Mucosa of descending colon (tissue), 3 donors: Measurements from ENCODE around the gene NFS1. TPM values are rescaled to one million over a fixed set of nuclear protein-coding genes. Genes with fewer than 3 reads are reported as not detected.

ENCODE experiments used
- ATAC-seq: fragments of 200-7000 bp; cut with Tn5 transposase; one replicate; pipeline ENCODE4 v1.9.1; 2020; ENCODE audit warnings: mild to moderate bottlenecking, moderate library complexity
- DNase-seq, 3 donors: peaks; one replicate each; pipeline ENCODE4 v3.0.0-alpha.2; 2020
- H3K36me3 ChIP-seq: fragments of 200-600 bp; one replicate; pipeline ENCODE4 v1.8.0; 2021; ENCODE audit warnings: low read depth, mild to moderate bottlenecking
- H3K4me1 ChIP-seq: fragments of 200-600 bp; one replicate; pipeline ENCODE4 v1.8.0; 2021; ENCODE audit warnings: low read depth, mild to moderate bottlenecking
- H3K4me3 ChIP-seq: fragments of 200-600 bp; one replicate; pipeline ENCODE4 v1.8.0; 2021; ENCODE audit warnings: mild to moderate bottlenecking
- H3K9me3 ChIP-seq: fragments of 200-600 bp; one replicate; pipeline ENCODE4 v1.8.0; 2021; ENCODE audit warnings: mild to moderate bottlenecking
- intact Hi-C, 2 donors: fragments of 100-400 bp; cut with DNase I in 1 of 2; cut with micrococcal nuclease in 1 of 2; formaldehyde crosslinking; loops; one replicate each; pipeline versions ENCODE4 v1.11.0 to v1.11.1; 2022; cut with DNase I, micrococcal nuclease
- total RNA-seq, 3 donors: library from RNA; stranded (reverse); fragmentation: NEBNext Ultra II Directional in 2 of 3; extraction: Animal tissue kit (Norgen Biotek cat#: 25700) in 2 of 3; gene quantifications; one replicate each; pipeline versions ENCODE4 v1.2.1 to v1.2.4, GENCODE V29; 2021 to 2023
- TF ChIP-seq, protein P1 (sequence below): fragments of 200-600 bp; IDR thresholded peaks from one replicate; pipeline ENCODE4 v1.8.0; 2022; ENCODE audit warnings: antibody characterized with exemption, mild to moderate bottlenecking
- donor health status: DM: no; HTN: no; CAD: no; lungs with moderate emphysema.
- donor health status: DM: no; HTN: no; CAD: no.
- donor health status: DM: no; HTN: yes; CAD: no.

The NFS1 gene
- total RNA-seq, 3 donors from 2014 or later = 31.2 to 42.8 (median 32.1) TPM

DNA sequence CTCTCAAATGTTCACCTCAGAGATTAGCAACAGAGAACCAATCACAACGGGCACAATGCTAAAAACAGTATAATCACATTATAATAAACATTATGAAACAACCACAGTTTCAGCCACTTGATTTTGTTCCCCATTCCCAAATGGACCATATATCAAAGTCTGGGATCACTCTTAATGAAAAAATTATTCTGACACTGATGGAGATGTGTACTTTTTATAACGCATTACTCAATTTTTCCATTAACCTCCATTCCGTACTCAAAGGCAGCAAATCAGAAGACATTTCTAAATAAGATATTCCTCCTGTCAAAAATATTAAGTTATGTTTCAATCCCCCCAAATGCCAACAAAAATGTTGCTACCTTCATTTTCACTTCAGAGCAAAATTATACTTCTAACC is 37.2 kb downstream of the NFS1 start:
- H3K4me3 ChIP-seq = no peak overlapping the region
- no peaks in the 10 kb centered on the region for H3K36me3 ChIP-seq
- TF ChIP-seq, protein P1, sequence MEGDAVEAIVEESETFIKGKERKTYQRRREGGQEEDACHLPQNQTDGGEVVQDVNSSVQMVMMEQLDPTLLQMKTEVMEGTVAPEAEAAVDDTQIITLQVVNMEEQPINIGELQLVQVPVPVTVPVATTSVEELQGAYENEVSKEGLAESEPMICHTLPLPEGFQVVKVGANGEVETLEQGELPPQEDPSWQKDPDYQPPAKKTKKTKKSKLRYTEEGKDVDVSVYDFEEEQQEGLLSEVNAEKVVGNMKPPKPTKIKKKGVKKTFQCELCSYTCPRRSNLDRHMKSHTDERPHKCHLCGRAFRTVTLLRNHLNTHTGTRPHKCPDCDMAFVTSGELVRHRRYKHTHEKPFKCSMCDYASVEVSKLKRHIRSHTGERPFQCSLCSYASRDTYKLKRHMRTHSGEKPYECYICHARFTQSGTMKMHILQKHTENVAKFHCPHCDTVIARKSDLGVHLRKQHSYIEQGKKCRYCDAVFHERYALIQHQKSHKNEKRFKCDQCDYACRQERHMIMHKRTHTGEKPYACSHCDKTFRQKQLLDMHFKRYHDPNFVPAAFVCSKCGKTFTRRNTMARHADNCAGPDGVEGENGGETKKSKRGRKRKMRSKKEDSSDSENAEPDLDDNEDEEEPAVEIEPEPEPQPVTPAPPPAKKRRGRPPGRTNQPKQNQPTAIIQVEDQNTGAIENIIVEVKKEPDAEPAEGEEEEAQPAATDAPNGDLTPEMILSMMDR = no peak
- H3K4me1 ChIP-seq = peaks cover 36% of the 10 kb centered on the region
- intact Hi-C loops = no loop called here
- no peaks in the 10 kb centered on the region for H3K9me3 ChIP-seq
- DNase-seq (no peak), ATAC-seq (no peak)

DNA sequence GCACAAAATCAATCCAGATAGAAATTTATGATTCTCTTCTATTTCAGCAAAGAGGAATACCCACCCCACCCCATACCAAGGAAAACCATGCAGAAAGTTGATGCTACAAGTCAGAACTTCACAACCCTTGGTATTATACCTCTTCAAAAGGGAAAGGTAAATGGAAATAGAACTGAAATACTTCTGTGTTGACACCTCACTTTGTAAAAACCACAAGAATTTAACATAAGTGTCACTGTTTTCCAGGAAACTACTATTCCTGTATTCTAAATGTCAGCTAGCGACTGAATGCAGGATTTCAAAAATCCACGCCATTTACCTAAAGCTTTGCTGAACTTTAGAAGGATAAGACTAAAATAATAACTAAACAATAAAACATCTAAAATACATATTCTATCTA is 38.1 kb downstream of the NFS1 start:
- H3K4me3 ChIP-seq = no peak overlapping the region
- DNase-seq (no peak), ATAC-seq (no peak)
- no peaks in the 10 kb centered on the region for H3K36me3 ChIP-seq
- peaks cover 43% of the 10 kb centered on the region for H3K4me1 ChIP-seq
- no peaks in the 10 kb centered on the region for H3K9me3 ChIP-seq
- TF ChIP-seq, protein P1 = no peak
- intact Hi-C loops = no loop called here

DNA sequence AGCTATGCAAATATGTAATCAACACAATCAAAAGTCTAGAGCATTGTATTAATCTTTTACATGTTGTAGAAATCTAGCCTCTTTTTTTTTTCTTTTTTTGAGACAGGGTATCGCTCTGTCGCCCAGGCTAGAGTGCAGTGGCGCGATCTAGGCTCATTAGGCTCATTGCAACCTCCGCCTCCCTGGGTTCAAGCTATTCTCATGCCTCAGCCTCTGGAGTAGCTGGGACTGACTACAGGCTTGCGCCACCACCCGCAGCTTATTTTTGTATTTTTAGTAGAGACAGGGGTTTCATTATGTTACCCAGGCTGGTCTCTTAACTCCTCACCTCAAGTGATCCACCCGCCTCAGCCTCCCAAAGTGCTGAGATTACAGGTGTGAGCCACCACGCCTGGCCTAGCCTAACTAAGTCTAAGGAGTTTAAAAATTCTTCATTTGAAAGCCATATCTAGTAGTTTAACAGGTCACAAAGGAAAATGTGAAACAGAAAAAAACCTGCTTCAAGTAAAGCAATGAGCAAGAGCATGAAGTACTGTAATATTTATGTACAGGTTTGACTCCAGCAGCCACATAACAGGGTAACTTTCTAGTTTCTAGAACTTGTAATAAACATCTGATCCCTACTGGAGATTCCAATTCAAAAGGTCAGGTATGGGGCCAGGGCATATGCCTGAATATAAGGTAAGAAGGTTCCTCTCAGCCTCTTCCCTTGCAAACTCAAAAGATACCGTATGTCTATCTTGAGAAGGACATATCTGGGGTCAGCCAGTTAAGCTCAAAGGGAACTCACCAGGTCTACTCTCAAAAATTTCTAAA is 38.8 kb downstream of the NFS1 start:
- H3K4me1 ChIP-seq = peaks cover 43% of the 10 kb centered on the region
- intact Hi-C loops = no loop called here

DNA sequence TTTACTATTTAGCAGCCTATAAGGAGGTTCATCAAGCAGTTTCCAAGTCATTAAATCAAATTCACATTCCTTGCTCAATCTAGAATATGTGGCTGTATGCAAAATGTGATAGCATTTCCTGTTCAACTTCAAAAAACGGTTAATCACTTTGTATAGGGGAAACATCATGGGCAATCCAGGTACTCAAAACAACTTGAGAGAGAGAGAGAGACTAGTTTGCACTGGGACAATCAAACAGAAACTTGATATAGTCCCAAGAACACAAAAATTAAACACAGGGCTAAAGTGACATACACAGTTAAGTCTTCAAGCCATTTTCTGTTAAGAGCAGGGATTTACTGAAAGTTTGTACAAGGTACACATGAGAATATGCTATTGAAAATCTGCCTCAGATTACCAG is 41.9 kb downstream of the NFS1 start:
- Histone ChIP-seq H3K4me1 (peaks cover 33% of the 10 kb centered on the region), H3K9me3 (no peaks in the 10 kb centered on the region), H3K4me3 (no peak overlapping the region), H3K36me3 (no peaks in the 10 kb centered on the region)
- intact Hi-C loops = no loop called here
- DNase-seq = no peak
- no peak for ATAC-seq
- TF ChIP-seq, protein P1 = no peak

More for the DNA sequence above, 38.8 kb downstream of the NFS1 start:
- Histone ChIP-seq H3K9me3 (no peaks in the 10 kb centered on the region), H3K4me3 (no peak overlapping the region), H3K36me3 (no peaks in the 10 kb centered on the region)
- TF ChIP-seq, protein P1 = no peak
- no peak for DNase-seq
- ATAC-seq = no peak

DNA sequence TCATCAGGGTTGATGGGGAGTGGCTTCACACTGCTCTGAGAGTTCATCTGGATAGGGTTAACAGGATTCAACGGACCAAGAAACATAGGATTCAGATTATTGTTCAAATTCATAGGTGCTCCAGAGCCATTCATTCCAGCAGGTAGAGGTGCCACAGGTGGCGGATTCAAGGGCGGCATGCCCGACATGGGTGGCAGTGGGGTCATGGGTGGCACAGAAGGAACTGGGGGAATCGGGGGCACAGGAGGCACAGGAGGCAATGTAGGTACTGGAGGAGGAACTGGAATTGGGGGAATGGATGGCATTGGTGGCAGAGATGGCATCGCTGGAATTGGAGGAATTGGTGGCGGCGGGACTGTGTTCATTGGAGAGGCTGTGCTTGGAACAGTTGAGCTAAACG is 44.7 kb downstream of the NFS1 start:
- TF ChIP-seq, protein P1 = no peak
- H3K4me1 ChIP-seq = peaks cover 21% of the 10 kb centered on the region
- H3K36me3 ChIP-seq = no peaks in the 10 kb centered on the region
- no peak overlapping the region for H3K4me3 ChIP-seq
- H3K9me3 ChIP-seq = no peaks in the 10 kb centered on the region
- intact Hi-C loops = no loop called here
- ATAC-seq (no peak), DNase-seq (no peak)
